ENCODE measurements around the gene FRMD4A.

The FRMD4A gene

DNA sequence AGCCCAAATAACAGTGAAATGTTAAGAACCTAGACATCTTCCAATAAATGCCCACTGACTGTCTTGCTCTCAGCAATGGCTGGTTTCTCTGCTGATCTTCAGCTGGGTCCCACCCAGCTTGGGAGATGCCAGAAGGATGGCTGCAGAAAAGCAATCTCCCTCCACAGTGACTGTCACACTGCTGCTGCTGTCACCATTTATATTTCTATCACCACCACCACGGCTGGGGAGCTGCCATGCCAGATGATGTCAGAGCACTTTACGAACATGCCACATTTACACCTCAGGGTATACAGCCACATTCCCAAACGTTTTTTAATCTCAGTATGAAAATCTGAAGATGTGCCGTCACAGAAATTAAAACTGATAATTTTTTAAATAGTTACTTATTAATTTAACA, 29.8 kb upstream of the FRMD4A start:
- DNase-seq (ENCODE audit: low read depth) = no peak
- TF ChIP-seq, protein P1, sequence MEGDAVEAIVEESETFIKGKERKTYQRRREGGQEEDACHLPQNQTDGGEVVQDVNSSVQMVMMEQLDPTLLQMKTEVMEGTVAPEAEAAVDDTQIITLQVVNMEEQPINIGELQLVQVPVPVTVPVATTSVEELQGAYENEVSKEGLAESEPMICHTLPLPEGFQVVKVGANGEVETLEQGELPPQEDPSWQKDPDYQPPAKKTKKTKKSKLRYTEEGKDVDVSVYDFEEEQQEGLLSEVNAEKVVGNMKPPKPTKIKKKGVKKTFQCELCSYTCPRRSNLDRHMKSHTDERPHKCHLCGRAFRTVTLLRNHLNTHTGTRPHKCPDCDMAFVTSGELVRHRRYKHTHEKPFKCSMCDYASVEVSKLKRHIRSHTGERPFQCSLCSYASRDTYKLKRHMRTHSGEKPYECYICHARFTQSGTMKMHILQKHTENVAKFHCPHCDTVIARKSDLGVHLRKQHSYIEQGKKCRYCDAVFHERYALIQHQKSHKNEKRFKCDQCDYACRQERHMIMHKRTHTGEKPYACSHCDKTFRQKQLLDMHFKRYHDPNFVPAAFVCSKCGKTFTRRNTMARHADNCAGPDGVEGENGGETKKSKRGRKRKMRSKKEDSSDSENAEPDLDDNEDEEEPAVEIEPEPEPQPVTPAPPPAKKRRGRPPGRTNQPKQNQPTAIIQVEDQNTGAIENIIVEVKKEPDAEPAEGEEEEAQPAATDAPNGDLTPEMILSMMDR (IDR thresholded peaks at IDR 0.05; ENCODE audit: insufficient read depth, low read depth, low read length, missing control alignments) = no peak
- no peak overlapping the region for H3K4me3 ChIP-seq (ENCODE audit: low read length)

DNA sequence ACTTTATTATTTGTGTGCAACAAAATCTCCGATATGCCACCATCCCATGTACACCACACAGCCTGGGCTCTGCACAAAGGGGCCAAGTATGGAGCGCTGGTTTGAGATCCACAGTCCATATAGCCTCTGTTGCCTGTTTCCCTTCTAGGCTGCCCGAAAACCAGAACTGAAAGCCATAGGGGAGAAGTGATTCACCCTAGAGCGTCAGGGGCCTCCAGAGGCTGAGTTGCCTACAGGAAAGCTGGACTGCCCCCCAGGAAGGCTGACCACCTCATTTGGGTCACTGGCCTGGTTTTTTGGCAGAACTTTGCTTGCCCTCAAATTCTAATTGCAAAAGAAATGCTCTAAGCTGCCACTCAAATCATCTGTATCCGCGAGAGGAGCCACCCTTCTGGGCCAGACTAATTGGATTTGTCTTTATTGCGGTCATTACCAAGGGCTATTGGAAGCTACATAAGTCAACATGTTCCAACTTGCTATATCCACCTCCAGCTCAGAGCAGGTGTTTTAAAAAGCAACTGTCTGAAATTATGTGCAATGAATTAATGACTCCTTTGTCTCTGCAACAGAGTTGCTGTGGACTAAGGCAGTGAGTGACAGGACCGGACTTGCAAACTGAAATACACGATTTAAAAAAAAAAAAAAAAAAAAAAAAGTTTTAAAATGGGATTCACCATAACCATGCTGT, 28.3 kb upstream of the FRMD4A start:
- TF ChIP-seq, protein P1 (IDR thresholded peaks at IDR 0.05; ENCODE audit: insufficient read depth, low read depth, low read length, missing control alignments) = no peak
- DNase-seq (ENCODE audit: low read depth) = peak; percentile 76
- H3K4me3 ChIP-seq (ENCODE audit: low read length) = no peak overlapping the region

DNA sequence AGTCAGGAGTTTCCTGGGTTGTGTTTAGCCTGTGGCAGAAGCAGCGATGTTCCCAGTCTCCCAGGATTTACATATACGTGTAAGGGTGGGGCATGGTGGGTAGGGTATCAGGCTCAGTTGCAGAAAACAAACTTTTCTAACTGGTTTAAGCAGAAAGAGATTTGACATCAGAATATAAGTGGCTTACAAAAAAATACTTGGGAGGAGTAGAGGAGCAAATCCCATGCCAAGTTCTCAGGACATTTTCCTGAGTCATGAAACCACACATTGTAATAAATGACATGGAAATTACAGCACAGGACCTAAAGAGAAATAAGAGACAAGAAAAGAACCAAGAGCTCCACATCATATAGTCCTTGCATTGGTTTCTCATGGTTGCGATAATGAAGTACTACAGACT, 26.2 kb upstream of the FRMD4A start:
- no peak overlapping the region for H3K4me3 ChIP-seq (ENCODE audit: low read length)
- TF ChIP-seq, protein P1 (IDR thresholded peaks at IDR 0.05; ENCODE audit: insufficient read depth, low read depth, low read length, missing control alignments) = no peak
- DNase-seq (ENCODE audit: low read depth) = peak; percentile 17

DNA sequence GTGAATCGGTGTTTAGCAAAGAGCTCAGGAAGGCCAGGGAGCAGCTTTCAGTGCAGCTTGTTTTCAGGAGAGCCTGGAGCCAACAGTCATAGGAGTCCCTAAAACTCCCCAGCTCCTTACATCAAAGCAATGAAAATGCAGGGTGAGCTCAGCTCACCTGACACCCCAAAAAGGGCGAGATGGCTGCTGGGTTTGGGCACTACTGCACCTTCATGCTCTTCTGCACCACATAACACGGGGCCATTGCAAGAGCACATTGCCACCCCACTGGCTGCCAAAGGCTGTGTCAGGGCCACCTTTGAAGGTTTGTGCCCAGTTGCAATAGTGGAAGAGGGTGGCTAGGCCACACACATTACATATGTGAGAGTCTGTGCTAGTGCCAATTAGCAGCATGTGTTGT, 25.0 kb upstream of the FRMD4A start:
- DNase-seq (ENCODE audit: low read depth) = no peak
- TF ChIP-seq, protein P1 (IDR thresholded peaks at IDR 0.05; ENCODE audit: insufficient read depth, low read depth, low read length, missing control alignments) = no peak

DNA sequence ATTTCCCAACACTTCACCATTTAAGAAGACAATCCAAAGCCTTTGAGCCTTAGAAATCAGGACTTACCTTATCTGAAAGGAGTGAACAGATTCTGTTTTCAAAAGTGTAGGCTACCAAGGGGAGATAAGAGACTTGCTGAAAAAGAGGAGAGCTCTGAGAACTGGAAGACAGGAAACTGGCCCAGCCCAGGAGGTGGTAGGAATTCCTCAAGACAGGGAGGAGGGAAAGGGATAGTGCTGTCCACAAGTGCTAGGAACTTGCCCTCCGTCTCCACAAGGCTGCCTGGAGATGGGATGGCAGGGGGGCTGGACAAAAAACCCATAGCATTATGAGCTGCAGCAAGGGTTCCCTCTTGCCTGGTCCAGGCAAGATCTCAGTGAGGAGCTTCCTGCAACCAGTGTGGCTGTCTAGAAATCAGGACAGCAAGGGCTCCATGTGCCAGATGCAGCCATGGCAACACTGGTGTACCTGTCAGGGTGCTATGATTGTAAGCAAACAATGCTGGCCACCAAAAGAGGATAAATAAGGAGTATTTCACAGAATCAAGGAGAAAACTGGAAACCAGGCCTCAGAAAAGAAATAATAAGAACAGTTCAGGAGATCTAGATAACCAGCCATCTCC, 22.7 kb upstream of the FRMD4A start:
- no peak for DNase-seq (ENCODE audit: low read depth)
- no peak overlapping the region for H3K4me3 ChIP-seq (ENCODE audit: low read length)
- TF ChIP-seq, protein P1 (IDR thresholded peaks at IDR 0.05; ENCODE audit: insufficient read depth, low read depth, low read length, missing control alignments) = no peak

More for the DNA sequence above, 25.0 kb upstream of the FRMD4A start:
- no peak overlapping the region for H3K4me3 ChIP-seq (ENCODE audit: low read length)

DNA sequence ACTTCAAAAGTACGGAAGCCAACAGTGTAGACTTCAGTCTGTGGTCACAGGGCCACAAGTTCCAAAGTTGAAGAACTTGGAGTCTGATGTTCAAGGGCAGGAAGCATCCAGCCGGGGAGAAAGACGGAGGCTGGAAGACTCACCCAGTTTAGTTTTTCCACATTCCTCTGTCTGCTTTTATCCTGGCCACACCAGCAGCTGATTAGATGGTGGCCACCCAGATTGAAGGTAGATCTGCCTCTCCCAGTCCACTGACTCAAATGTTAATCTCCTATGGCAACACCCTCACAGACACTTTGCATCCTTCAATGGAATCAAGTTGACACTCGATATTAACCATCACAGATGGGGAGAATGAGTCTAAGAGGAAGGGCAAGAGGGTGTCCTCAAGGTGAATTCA, 19.3 kb upstream of the FRMD4A start:
- TF ChIP-seq, protein P1 (IDR thresholded peaks at IDR 0.05; ENCODE audit: insufficient read depth, low read depth, low read length, missing control alignments) = no peak
- no peak for DNase-seq (ENCODE audit: low read depth)
- no peak overlapping the region for H3K4me3 ChIP-seq (ENCODE audit: low read length)

DNA sequence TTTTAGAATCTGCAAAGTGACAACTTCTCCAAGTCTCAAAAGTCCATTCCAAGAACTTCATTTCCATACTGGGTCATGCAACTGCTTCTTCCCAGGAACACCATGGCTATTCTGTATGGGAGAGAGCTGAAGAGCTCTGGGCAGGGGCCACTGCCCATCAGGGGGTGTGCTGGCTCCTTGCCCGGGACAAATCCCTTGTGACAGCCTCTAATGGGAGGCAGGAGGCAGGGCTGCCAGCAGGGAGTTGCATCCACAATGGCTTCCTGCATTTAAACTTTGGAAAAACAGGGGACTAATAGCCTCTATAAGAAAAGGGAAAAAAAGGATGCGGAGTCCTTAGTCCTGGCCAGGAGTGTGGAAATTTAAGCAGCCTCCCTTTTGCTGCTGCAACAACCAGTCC, 18.4 kb upstream of the FRMD4A start:
- H3K4me3 ChIP-seq (ENCODE audit: low read length) = no peak overlapping the region
- DNase-seq (ENCODE audit: low read depth) = no peak
- TF ChIP-seq, protein P1 (IDR thresholded peaks at IDR 0.05; ENCODE audit: insufficient read depth, low read depth, low read length, missing control alignments) = no peak

All from epithelial cell of esophagus (primary cell).